Smooth muscle cell (in vitro differentiated cells): Measurements from ENCODE around the gene FZR1. TPM values are rescaled to one million over a fixed set of nuclear protein-coding genes. Genes with fewer than 3 reads are reported as not detected.

Source experiments
- DNase-seq: peaks from one replicate; lab custom pipeline; 2025; ENCODE audit not compliant: unreplicated experiment; lab: John Stamatoyannopoulos, UW
- H2AFZ ChIP-seq: fragments of 200-600 bp; sonication (generic); 2 replicates; pipeline ENCODE4 v1.6.0; 2016; ENCODE audit warnings: antibody characterized with exemption, low read depth, mild to moderate bottlenecking
- H3F3A ChIP-seq: fragments of 200-600 bp; sonication (generic); 2 replicates; pipeline ENCODE4 v1.6.0; 2017; ENCODE audit warnings: antibody characterized with exemption, low read depth
- H3K27ac ChIP-seq: fragments of 200-600 bp; sonication (generic); 2 replicates; pipeline ENCODE4 v1.5.1; 2016; ENCODE audit warnings: low read depth, mild to moderate bottlenecking
- H3K27me3 ChIP-seq: fragments of 200-600 bp; sonication (generic); 2 replicates; pipeline ENCODE4 v1.6.1; 2016; ENCODE audit warnings: low read depth, mild to moderate bottlenecking
- H3K36me3 ChIP-seq: fragments of 200-600 bp; sonication (generic); 2 replicates; pipeline ENCODE4 v1.5.1; 2016; ENCODE audit warnings: low read depth
- H3K4me1 ChIP-seq: fragments of 200-600 bp; sonication (generic); 2 replicates; pipeline ENCODE4 v1.5.1; 2016; ENCODE audit warnings: low read depth
- H3K4me2 ChIP-seq: fragments of 200-600 bp; sonication (generic); 2 replicates; pipeline ENCODE4 v1.6.0; 2016; ENCODE audit warnings: mild to moderate bottlenecking
- H3K4me3 ChIP-seq: fragments of 200-600 bp; sonication (generic); 2 replicates; pipeline ENCODE4 v1.5.1; 2016; ENCODE audit warnings: mild to moderate bottlenecking
- H3K79me2 ChIP-seq: fragments of 200-600 bp; sonication (generic); 2 replicates; pipeline ENCODE4 v1.6.0; 2016; ENCODE audit warnings: low read depth, mild to moderate bottlenecking
- H3K9ac ChIP-seq: fragments of 200-600 bp; sonication (generic); 2 replicates; pipeline ENCODE4 v1.6.0; 2016; ENCODE audit warnings: low read depth
- H3K9me3 ChIP-seq: fragments of 200-600 bp; sonication (generic); replicated peaks from 2 replicates; pipeline ENCODE4 v1.5.1; 2016; ENCODE audit warnings: low read depth
- H4K20me1 ChIP-seq: fragments of 200-600 bp; sonication (generic); 2 replicates; pipeline ENCODE4 v1.6.0; 2016; ENCODE audit warnings: low read depth
- WGBS: methylation state at CpG from one replicate; pipeline ENCODE4 v1.1.7; 2016; ENCODE audit warnings: low lambda C conversion rate; 5-methylcytosine and 5-hydroxymethylcytosine counted together
- polyA plus RNA-seq: library from polyadenylated mRNA; unstranded; fragments of >200 nt; fragmentation: Nextera tagmentation; extraction: Ambion mirVana; gene quantifications from 2 replicates; pipeline ENCODE4 v1.2.1, GENCODE V29; 2016
- total RNA-seq: library from RNA; depleted of rRNA; stranded (reverse); fragments of >200 nt; gene quantifications from 2 replicates; pipeline ENCODE4 v1.2.3, GENCODE V29; 2014
- TF ChIP-seq, protein P1 (sequence below): fragments of 200-600 bp; sonication (generic); IDR thresholded peaks from 2 replicates; pipeline ENCODE4 v1.5.1; 2017; ENCODE audit warnings: borderline replicate concordance, mild to moderate bottlenecking, antibody characterized with exemption; ENCODE audit not compliant: insufficient read depth, poor library complexity, severe bottlenecking

The FZR1 gene
- total and polyA plus RNA-seq, 2 experiments from 2014 or later, result 16.3 to 49.7 TPM

GRCh38 chr19:3532154-3532786, 26.2 kb downstream of the FZR1 start:
- Histone ChIP-seq H3K36me3 (no peaks in the 10 kb centered on the region), H4K20me1 (peaks cover 11% of the 10 kb centered on the region), H3K27ac (no peak overlapping the region), H3K79me2 (no peaks in the 10 kb centered on the region), H3K9me3 (no peaks in the 10 kb centered on the region), H3K27me3 (no peaks in the 10 kb centered on the region), H3K4me2 (no peak overlapping the region), H3K4me1 (no peaks in the 10 kb centered on the region), H2AFZ (no peak overlapping the region), H3F3A (no peaks in the 10 kb centered on the region), H3K9ac (no peak overlapping the region), H3K4me3 (no peak overlapping the region)
- WGBS, result 98% methylated on average over 29 of the region's 33 CpGs
- TF ChIP-seq, protein P1, sequence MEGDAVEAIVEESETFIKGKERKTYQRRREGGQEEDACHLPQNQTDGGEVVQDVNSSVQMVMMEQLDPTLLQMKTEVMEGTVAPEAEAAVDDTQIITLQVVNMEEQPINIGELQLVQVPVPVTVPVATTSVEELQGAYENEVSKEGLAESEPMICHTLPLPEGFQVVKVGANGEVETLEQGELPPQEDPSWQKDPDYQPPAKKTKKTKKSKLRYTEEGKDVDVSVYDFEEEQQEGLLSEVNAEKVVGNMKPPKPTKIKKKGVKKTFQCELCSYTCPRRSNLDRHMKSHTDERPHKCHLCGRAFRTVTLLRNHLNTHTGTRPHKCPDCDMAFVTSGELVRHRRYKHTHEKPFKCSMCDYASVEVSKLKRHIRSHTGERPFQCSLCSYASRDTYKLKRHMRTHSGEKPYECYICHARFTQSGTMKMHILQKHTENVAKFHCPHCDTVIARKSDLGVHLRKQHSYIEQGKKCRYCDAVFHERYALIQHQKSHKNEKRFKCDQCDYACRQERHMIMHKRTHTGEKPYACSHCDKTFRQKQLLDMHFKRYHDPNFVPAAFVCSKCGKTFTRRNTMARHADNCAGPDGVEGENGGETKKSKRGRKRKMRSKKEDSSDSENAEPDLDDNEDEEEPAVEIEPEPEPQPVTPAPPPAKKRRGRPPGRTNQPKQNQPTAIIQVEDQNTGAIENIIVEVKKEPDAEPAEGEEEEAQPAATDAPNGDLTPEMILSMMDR, result no peak
- no peak for DNase-seq

- H3K27ac ChIP-seq, result no peak overlapping the region
- 98% methylated on average over 16 of the region's 17 CpGs for WGBS
These were observed 26.9 kb downstream of the FZR1 start for GRCh38 chr19:3533033-3533432.

GRCh38 chr19:3533563-3534216, 27.6 kb downstream of the FZR1 start:
- H3K9ac ChIP-seq, result no peak overlapping the region
- peaks cover 14% of the 10 kb centered on the region for H4K20me1 ChIP-seq
- 96% methylated on average over 12 of the region's 12 CpGs for WGBS

More at GRCh38 chr19:3533033-3533432, 26.9 kb downstream of the FZR1 start:
- Histone ChIP-seq H2AFZ (no peak overlapping the region), H3K4me3 (no peak overlapping the region), H3K4me2 (no peak overlapping the region), H3K27me3 (no peaks in the 10 kb centered on the region), H3K9ac (no peak overlapping the region), H3K79me2 (no peaks in the 10 kb centered on the region), H3K4me1 (no peaks in the 10 kb centered on the region), H3K9me3 (no peaks in the 10 kb centered on the region), H3K36me3 (no peaks in the 10 kb centered on the region), H3F3A (no peaks in the 10 kb centered on the region), H4K20me1 (peaks cover 14% of the 10 kb centered on the region)
- TF ChIP-seq, protein P1, result no peak
- no peak for DNase-seq

More at GRCh38 chr19:3533563-3534216, 27.6 kb downstream of the FZR1 start:
- no peak overlapping the region for H3K4me3 ChIP-seq
- H3F3A ChIP-seq, result no peaks in the 10 kb centered on the region
- no peaks in the 10 kb centered on the region for H3K36me3 ChIP-seq
- TF ChIP-seq, protein P1, result no peak
- no peak overlapping the region for H3K4me2 ChIP-seq
- no peak overlapping the region for H2AFZ ChIP-seq
- H3K4me1 ChIP-seq, result no peaks in the 10 kb centered on the region
- no peaks in the 10 kb centered on the region for H3K9me3 ChIP-seq
- no peak for DNase-seq
- H3K79me2 ChIP-seq, result no peaks in the 10 kb centered on the region
- H3K27ac ChIP-seq, result no peak overlapping the region
- no peaks in the 10 kb centered on the region for H3K27me3 ChIP-seq
